ENCODE results near the gene METTL15.
"Not testable (repeated sequence)": the region's sequence is repeated elsewhere in the genome, so short reads cannot be mapped to it uniquely, and the experiment has no call there.

Gene METTL15

DNA sequence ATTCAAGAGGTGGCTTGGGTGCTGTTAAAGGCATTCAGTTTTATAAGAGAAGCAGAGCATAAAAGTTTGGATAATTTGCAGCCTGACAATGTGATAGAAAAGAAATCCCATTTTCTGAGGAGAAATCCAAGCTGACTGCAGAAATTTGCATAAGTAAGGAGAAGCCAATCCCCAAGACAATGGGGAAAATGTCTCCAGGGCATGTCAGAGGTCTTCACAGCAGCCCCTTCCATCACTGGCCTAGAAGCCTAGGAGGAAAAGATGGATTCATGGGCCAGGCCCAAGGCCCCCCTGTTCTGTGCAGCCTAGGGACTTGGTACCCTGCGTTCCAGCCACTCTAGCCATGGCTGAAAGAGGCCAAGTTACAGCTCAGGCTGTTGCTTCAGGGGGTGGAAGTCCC is 207.3 kb downstream of the METTL15 start:
- DNase-seq = no peak

DNA sequence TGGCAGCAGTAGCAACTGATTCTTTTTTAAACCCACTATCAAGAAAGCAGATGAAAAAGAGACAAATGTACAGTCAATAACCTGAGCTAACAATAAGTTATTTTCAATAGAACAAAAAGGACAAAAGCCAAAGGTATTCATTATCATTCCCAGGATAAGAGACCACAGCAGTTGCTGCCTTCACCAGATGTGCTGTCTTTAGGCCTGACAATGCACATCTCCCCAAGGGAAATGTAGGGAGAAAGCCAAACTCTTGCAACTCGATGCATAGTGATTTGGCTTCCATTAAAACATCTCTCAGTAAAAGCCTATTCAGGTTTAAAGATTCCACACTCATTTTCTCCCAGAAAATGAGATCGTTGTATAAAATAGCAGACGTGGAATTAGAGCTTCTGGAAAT is 210.7 kb downstream of the METTL15 start:
- no peak for DNase-seq

DNA sequence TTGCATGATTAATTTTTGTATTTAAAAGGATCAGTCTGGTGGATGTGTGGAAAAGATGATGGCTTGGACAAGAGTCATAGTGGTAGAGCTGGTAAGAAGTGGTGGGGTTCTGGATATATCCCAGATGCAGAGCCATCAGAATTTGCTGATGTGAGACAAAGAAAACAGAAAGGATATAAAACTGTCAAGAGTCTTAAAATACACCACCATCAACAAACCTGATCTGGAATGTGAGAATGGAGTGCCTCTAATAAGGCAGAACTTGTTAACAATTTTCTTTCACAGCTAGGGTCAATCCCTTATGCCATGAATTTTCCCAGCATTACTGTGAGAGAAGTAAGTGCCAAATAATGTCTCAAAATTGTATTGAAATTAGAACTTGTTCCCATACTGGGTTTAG is 215.4 kb downstream of the METTL15 start:
- DNase-seq = no peak

DNA sequence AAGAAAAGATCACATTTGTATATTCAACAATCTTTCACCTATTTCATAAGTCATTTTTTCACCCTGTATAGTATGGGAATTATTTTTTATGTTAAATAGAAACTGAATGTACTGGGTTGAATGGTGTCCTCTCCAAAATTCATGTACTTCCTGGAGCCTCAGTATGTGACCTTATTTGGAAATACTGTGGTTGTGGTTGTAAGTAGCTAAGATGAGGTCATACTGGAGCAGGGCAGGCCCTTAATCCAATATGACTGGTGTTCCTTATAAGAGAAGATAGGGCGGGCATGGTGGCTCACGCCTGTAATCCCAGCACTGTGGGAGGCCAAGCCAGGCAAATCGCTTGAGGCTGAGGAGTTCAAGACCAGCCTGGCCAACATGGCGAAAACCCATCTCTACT is 224.2 kb downstream of the METTL15 start:
- not testable (repeated sequence) for DNase-seq

DNA sequence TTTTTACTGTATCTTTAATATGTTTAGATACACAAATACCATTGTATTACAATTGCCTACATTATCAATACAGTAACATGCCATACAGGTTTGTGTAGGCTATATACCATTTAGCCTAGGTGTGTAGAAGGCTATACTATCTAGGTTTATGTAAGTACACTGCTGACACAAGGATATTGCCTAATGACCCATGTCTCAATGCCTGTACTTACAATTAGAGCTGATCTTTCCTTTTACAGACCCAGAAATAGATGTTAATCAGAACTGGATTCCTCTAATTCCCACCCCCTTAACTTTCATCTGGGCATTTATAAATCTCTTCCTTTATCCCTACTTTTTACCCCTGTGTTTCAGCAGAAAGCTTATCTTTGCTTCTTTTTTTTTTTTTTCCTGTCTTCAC is 229.5 kb downstream of the METTL15 start:
- no peak for DNase-seq

DNA sequence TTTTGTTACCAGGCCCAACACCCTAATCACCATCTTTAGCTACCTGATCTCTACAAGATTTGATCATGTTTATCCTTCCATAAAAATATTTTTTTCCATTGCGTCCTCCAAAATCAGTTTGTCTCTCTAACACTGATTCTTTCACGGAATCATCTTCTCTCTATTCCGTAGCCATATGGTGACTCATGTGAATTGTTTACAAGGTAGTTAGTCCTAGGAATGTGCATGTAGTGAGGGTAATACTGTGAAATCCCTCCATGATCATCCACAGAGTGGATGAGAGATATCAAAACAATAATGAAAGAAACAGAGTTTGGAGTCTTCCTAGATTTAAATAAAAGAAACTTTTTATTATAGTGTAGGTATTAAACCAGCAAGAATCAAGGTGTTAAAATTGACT is 230.2 kb downstream of the METTL15 start:
- no peak for DNase-seq

DNA sequence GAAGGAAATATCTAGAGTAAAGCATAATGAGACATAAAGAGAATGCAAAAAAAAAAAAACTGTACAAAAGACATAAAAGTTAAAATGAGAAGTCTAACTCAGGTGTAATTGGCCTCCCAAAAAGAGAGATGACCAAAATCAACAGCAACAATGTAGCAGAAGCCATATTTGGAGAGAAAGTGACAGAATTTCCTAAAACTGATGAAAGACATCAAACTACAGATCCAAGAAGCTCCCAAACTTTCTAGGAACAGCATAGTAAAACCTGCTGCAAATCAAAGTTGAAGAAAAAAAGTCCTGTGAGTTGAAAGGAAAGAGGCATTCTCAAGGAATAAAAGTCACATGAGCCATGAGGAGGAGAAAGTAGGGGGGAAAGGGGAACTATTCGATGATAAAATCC is 231.3 kb downstream of the METTL15 start:
- no peak for DNase-seq

DNA sequence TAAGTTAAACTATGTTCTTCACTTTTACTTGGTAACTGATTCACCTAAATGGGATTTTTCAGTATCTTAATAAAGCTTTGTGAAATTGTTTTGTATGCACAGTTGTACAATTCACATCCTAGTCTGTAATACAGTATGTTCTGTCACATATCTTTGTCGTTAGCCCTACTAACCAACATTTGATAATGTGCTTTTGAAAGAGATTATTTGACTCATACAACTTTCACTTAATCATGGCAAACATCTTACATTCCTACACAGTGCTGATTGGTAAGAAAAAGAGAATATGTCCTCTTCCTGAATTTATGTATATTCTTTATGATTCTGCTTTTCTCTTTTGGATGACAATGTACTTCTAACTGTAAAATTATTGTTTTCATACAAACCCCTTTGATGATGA is 234.5 kb downstream of the METTL15 start:
- DNase-seq = no peak

DNA sequence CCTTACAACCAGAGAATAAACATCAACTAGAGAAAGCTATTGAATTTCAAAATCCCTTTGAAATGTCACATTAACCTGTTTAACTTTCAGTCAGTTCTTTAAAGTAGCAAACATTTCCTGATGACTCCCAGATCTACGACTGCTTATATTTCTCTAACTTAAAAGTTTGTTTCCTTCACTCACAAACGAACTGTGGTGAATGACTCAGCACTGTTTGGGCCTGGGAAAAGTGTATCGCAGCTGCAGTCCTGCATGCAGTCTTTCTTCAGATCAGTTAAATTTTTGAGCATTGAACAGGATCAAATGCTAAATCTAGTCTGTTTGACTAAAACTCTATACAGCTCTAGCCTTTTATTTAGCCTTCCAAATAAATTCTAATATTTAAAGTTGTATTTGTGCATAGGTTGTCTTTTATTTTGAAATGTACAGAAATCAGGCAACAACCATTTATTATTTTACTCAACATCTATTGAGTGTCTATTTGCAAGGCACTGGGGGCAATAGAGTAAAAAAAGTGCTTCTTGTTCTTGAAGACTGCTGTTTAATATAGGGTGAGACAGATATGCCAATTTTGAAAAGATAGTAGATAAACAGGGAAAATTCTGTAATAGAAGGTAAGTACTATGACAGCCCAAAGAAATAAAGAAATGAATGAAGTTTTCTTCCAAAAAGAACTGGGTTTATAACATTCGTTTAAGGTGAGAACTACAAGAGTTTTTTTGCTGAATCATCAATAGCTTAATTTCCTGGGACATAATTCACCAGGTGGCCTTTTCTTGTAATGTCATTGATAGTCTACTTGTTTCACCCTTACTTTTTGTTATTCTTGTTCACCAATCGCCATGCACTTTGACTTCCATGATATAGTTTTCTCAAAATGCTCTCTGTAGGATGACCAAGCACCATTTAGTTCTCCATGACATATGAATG is 235.4 kb downstream of the METTL15 start:
- no peak for DNase-seq

DNA sequence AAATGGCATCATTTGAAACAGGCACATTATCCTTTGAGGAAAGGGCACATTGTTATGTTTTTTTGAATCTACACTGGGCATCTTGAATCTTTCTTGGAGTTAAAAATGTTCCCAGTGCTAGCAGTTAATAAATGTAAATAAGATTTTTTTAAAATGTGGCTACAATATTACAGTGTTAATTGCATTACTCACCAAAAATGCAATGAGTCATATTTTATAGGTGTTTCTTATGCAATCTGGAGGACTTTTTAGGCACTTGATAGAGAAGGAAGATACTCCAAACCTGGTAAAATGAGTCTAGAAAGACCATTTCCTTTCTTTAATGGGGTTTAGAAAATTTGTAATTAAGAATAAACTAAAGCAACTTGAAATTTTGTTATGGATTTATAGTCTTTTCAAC is 238.0 kb downstream of the METTL15 start:
- no peak for DNase-seq

DNA sequence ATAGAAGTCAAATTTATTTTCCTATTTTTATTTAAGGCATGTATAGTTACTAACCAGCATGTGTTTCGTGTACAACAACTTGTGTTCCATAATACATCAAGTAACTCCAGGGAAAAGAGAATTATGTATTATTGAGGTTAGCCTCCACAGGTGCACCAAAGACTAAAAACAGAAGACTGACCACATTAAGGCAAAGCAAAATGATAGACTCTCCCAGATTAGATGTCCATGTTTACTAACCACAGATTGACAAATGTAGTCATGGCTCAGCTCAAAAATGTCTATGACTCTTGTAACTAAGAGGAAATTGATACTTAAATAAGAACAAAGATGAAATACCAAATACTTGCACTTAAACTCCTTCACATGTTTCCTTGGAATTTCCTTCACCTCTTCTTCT is 238.5 kb downstream of the METTL15 start:
- DNase-seq = no peak

DNA sequence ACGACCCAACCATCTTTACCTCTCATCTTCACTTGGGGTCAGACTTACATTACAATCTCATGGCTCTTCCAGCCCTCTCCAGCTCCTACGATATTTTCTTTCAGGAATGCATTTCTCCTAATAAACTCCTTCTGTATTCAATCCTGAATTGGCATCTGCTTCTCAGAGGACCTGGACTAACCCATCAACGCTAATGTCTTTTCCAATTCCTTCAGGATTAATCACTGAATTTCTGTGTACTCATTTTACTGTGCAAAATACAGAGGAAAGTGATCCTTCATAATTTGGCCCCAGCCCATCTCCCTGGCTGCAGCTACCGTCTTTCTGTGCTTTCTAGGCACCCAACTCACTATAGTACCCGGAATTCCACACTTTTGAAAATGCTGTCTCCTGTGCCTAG is 239.2 kb downstream of the METTL15 start:
- no peak for DNase-seq

DNA sequence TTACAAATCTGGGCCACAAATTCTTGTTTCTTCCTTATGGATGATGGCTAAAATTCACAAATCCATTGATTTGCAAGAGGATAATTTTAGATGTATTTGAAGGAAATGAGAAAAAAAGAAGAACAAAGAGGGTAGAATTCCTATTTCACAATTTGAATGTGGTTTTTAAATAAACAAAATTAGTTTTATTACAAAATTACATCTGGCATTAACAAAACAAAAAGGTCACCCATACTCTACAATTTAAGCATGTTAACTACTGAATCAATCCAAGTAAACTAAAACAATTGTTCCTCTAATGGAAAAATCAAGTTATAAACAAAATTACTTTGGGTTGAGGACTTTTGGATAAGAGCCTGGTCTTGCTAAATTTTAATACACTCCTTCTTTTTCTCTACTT is 242.0 kb downstream of the METTL15 start:
- no peak for DNase-seq

DNA sequence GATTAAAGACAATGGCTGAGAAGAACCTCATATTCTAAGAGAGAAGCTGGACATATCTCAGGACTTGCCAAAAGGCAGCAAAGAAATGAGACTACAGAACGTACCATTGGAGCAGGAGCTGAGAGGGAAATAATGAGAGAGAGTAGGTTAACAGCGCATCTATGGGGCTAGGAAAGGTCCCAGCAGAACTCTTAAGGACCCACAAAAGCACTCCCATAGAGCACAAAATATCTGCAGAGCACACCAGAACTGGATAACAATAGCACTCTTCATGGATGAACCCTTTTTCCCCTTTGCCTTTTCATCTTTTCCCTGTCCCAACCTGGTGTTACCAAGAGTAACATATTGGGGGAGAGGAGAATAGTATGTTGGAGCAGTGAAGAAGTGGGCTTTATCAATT is 245.8 kb downstream of the METTL15 start:
- no peak for DNase-seq

DNA sequence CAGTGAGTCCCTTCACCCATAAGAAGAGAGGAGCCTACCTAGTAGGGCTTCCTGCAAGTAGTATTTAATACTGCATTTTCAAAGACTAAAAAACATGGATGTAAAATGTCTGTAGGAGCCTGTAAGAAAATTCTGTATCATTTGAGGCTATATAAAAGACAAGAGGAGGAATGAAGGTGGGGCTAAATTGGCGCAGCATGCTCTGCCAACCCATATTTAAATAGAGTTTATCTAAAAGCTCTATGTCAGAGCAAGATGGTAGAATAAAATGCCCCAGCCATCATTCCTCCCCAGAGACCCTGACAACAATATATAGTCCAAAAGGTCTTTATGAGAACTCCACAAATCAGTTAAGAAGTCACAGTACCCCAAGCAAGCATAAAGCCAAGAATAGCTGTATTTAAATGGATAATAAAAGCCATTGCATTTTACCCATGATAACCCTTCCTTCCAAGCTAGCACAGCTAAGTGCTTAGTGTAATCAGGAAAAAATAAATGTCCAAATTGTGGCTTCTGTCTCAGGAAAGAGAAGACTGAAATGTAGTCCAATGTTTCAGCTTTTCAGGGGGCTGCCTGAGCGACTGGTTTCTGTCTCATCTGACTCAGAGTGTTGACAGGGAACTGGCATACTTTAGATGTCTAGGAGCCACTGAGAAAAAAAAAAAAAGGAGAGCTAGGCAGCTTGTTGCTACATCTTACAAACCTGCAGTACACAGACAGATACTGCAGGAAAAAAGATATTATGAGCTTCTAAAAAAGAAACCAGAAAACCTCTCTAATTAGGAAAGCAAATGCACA is 258.6 kb downstream of the METTL15 start:
- no peak for DNase-seq

DNA sequence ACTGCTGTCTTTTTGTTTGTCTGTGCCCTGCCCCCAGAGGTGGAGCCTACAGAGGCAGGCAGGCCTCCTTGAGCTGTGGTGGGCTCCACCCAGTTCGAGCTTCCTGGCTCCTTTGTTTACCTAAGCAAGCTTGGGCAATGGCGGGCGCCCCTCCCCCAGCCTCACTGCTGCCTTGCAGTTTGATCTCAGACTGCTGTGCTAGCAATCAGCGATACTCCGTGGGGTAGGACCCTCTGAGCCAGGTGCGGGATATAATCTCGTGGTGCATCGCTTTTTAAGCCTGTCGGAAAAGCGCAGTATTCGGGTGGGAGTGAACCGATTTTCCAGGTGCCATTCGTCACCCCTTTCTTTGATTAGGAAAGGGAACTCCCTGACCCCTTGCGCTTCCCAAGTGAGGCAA is 269.9 kb downstream of the METTL15 start:
- not testable (repeated sequence) for DNase-seq

All from NCI-H1048 (cell line).